Left forelimb (tissue), 1 donor: ENCODE results near the gene MYOM1.
A peak's percentile ranks its signal among the peaks of the same experiment; 100 is the strongest.

Experiments
- DNase-seq: peaks from one replicate; pipeline ENCODE4 v3.0.0-alpha.2; 2018; ENCODE audit warnings: low spot score

Gene MYOM1

DNA sequence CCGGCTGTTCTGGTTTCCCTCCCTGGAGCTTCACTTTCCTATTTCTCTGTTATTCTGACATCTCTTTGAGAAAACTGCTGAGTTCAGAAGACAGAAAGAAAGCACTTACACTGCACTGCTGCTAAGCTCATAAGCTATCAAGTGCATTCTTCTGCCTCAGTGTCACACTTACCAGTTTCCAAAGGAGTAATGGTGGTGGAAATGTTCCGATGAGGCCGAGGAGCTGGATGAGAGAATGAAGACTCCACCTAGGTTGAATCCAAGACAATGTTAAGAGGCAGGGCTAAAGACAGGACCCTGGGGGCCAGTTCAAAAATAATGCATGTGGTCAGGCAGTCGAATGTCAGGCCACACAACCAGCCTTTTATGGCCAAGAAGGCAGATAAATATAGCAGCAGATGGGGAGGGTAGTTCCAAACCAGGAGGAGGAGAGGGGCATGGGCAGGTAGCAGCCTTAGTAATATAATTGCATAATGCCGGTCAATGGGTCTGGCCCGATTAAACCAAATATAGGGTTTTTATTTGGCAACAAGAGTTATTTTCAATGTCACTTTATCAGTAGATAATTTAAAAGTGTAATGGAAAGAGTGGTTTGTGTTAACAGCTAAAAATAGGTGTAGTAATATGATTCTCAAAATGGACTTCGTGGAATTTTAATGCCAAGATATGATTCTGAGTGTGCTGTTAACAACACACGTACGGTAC is at the start of gene MYOM1:
Gene MYOM1 (minus strand): TSS at position 338 of the 705 bp plus-strand sequence. CDS start 4,745 bp downstream, outside the sequence.
- no peak for DNase-seq

DNA sequence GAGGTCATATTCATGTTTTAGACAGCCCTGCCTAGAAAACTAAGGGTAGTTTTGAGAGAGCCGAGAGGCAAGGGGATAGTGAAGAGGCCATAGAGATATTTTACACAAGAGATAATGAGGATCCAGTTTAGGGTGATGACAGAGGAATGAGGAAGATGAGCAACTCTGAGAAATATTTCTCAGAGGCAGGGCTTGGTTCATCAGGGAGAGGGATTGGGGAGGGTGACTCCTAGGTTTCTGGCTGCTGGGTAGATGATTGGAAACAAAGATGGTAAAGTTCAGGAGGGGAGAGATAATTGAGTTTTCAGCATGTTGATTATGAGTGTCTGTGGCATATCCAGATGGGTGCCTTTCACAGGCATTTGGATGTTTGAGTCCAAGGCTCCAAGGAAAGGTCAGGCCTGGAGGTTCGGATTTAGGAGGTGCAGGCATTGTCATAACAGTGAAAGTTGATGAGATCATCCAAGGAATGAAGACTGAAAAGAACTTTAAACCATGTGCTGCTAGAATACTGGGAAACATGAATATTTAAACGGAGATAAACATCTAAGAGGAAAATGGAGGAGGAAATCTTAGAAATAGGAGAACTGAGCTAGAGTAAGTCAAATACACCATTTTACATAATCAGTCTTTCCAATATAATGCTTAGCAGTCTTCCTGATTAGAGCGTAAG is 49.6 kb upstream of the MYOM1 start:
- DNase-seq, result no peak

DNA sequence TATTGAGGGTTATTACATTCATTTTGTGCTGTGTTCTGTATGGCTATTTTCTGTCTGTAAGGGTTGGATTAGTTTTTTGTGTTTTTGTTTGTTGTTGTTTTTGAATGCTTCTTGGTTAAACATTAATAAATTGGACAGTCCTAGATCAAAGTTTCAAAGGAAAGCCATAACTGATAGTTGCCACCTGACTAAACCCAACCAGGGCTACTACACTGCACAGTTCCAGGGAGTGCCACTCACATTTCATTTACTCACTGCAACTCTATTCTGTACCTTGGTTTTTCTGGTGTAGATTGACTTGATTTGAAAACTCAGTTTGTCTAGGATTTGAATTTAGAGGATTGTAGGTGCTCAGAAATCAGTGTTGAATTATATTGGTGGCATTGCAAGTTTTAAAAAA is 48.5 kb upstream of the MYOM1 start:
- no peak for DNase-seq

DNA sequence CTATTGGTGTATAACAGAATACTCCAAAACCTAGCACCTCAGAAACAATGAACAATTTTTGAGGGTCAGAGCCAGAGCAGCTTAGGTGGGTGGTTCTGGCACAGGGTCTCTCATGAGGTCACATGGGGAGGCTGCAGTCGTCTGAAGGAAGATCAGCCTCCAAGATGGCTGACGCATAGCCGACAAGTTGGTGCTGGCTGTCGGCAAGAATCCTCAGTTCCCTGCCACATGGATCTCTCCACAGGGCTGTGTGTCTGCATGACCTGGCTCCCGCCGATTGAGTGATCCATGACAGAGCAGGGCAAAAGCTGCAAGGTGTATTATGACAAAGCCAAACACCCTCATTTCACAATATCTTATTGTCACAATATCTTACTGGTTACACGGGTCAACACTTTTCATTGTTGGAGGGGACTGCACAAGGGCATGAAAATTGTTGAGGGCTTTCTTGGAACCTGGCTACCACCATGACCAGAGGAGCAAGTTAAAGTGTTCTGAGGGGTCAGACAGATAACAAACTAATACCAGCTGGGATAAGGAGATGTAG is 46.4 kb upstream of the MYOM1 start:
- DNase-seq, result no peak

DNA sequence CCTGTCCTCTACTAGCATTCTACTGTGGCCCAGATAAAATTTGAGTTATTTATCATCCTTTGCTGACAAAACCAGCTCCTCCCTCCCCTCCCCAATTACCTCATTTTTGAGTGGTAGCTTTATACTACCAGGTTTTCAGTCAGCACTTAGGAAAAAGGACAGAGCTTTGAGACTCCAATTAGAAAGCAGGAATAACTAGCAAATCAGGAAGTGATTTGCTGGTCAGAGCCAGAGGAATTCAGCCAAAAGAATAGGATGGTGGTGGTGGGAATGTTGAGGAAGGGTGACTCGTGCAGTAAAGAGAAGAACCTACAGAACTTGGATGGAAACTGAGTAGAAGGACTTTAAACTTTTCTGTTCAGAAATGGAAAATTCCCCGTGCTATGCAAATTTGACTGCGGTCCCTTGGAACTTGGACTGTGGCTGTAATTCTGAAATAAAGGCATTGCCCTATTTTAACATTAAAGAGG is 45.8 kb upstream of the MYOM1 start:
- no peak for DNase-seq

DNA sequence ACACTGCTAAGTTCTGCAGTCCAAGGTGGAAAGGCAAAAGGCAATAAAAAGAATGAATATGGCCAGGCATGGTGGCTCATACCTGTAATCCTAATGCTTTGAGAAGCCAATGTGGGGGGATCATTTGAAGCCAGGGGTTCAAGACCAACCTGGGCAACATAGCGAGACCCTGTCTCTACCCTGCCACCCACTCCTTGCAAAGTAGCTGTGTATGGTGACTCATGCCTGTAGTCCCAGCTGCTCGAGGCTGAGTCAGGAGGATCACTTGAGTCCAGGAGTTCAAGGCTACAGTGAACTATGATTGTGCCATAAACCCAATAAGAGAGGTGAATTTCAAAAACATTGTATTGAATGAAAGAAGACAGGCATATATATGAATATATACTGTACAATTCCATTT is 44.6 kb upstream of the MYOM1 start:
- no peak for DNase-seq

DNA sequence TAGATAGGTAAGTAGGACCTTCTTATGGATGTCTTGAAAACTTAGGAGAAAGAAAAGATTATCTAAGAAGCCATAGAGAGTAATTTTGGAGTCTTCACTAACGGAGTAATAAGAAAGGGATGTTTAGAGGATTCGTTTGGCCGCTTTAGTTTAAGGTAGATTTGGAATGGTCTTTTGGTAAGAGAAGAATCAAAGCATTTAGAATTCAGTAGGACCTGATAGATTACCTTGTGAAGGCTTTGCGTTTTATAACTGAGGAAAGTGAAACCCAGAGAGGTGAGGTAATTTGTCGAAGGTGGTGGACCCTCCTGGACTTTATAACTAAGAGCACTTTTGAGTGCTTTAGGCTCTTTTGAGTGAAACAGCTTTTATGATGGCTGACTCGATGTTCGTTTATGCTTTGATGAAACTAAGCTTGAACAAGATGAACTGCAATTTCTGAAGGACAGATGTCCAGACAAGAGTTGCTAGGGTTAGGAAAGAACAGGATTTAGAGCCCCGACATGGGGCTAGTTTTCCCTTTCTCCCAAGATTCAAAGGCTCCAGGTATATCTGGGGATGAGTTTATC is 43.4 kb upstream of the MYOM1 start:
- no peak for DNase-seq

DNA sequence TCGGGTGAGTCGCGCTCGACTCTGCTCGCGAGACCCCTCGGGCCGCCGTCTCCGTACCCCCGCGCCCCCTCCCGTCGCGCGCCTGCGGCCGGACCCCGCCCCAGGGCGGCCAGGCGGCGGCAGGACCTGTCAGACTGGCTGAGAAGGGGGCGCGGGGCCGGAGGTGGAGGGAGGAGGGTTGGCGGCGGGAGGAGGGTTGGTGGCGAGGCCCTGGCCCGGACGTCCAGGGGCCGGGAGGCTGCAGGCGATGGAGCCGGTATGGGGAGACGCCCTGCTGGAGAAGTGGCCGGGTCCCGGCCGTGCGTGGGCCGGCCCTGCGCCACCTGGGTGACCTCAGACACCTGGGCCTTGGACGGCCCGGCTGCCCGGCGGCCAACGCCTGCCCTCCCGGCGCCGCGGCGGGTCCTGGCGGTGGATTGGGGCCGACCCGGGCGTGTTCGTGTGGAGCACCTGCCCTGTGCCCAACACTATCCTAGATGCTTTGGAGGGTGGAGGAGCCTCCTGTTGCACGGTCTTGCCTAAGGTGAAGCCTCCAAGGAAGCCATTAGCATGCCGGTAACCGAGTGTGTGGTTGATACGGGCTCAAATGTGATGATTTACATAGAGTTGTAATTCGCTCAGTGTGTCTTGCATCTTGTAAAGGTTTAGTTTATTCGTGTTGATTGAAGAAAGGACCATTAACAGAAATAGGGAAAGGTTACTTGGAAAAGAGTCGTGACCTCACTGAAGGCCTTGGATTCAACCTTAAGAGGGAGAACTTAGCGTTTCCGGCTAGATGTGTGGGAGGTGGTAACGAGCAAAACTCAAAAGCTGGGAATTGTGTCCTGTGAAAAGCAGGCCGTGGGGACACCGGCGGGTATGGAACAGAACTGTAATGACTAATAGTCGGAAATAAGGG is 42.7 kb upstream of the MYOM1 start:
- peak; percentile 68 for DNase-seq

DNA sequence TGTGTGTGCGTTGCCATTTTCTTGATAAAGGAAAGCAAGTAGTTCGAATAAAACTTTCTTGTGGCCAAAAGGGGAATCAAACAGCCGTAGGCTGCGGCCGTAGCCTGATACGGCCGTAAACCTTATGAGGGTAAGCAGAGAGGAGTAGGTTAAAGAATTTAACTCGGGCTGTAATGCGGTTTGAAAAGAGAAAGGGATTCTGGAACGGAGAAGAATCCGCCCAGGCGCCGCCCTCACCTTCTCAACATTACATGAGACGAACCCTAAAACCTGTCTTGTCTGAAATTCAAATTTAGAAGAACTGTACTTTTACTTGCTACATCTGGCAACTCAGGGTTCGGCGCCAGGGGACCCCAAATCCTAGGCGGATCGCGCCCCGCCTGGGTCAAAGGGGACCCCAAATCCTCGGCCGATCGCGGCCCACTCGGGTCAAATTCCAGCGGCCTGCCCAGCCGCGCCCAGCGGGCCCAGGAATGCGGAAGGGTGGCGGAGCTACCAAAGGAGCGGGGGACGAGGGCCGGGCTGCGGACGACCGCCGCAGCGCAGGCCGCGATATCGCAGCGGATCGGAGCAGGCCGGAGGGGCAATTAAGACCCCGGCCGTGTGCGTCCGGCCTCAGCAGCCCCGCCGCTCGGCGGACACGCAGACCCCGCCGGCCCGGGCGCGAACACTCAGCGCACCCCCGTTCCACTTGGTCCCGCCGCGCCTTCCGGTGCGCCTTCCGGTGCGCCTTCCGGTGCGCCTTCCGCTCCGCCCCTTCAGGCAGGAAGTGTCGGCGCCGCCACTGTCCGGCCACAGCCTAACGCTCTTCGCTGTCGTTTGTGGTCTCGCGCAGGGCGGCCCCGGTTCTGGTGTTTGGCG is 41.8 kb upstream of the MYOM1 start, which contains the start of gene MYL12B:
Gene MYL12B (plus strand): TSS at position 761 of the 861 bp plus-strand sequence. CDS start 10,766 bp downstream, outside the sequence.
- DNase-seq, result peak; percentile 90

DNA sequence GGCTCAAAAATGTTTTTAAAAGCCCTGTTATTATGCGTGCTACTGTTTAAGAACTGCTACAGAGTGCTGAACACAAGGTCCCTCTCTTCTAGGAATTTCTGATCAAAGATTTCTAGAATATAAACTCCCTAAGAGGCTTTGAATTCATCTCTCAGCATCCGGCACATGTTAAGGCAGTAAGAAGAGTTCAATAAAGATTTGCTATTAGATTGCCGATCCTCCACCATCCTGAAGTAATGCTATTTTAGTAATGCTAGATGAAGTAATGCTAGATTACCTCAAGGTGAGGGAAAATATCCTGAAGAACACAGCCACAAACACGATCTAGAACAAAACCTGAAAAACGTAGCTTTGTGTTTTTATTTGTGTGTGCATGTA is 41.2 kb upstream of the MYOM1 start:
- DNase-seq, result no peak

DNA sequence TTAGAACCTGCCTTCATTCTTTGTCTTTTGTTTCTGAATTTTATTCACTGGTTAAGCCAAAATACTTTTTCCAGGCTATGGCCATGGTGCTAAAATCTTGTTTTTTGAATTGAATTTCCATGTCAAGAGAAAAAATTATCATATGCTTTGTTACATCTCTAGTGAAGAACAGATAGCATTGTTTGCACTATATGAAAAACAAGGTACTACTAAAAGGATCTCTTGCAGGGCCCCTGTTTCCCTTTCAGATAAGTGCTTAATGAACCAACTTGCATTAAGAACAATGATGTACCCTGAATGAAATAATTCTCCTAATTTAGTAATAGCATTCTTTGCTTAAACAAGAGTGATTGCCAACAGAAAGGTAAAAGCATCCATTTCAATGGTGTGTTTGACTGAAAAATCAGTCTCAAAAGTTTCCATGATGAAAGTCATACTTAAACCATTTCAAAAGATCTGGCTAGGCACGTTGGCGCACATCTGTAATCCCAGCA is 37.9 kb upstream of the MYOM1 start:
- no peak for DNase-seq

DNA sequence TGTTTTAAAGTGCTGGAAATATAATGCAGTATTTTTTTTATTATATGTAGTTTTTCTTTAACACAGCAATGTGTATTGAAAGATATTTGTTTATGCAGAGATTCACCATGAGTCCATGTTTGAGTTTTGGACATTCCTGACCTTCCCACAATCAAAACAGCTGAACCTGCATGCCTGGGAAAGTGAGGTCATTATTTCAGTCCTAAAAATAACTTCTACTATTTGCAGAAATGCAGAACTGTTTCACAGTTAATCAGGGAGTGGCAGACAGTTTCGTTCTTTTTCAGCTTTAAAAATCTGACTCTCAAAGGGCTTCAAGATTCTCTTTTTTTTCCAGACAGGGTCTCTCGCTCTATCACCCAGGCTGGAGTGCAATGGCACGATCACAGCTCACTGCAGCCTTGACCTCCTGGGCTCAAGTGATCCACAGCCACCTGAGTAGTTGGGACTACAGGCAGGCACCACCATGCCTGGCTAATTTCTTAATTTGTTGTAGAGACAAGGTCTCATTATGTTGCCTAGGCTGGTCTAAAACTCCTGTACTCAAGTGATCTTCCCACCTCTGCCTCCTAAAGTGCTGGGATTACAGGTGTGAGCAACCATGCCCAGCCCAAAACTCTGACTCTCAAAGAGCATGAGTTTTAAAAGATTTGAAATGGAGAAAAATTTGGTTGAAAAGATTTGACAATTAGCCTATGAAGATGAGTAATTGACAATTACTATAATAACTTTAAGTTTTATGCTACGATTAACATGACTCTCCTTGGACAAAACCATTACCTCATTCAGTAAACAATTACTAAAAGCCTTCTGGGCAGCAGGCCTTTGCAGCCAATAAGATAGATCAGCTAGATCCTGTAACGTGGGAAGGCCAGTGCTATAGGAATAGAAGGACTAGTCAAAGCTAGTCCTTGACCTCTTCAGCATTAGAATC is 37.2 kb upstream of the MYOM1 start:
- DNase-seq, result no peak

DNA sequence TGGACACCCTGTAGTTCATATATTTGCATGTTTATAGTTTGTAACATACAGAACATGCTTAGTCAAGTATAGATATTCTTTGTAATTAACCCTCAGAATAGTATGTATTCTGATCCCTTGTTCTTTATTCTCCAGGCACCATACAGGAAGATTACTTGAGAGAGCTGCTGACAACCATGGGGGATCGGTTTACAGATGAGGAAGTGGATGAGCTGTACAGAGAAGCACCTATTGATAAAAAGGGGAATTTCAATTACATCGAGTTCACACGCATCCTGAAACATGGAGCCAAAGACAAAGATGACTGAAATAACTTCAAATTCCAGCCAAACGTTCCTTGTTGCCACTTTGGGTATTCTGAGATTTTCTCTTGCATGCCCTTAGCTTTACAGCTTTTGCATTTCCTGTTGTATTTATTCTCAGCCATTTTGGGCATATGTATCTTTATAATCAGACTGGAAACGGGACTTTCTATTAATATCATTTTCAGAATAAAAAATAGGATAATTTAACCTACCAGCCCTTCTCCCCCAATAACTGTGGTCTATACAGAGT is 35.9 kb upstream of the MYOM1 start:
- no peak for DNase-seq

DNA sequence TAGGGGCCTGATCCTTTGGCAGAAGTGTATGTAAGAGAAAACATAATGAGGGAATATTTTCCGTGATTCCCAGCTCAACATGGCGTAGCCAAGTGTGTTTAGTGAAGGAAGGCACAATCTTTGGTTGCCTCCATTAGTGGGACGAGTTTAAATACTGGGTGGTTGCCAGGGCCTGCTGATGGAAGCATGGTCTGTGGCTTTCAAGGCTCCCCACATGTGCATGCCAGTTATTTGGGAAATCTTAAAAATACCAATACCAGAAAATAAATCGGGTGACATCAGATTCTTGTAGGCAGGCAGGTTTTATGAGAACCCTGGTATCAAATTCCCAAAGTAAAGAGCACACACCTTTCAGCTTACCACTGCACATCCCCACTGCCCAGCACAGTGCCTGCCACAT is 35.0 kb upstream of the MYOM1 start:
- no peak for DNase-seq

DNA sequence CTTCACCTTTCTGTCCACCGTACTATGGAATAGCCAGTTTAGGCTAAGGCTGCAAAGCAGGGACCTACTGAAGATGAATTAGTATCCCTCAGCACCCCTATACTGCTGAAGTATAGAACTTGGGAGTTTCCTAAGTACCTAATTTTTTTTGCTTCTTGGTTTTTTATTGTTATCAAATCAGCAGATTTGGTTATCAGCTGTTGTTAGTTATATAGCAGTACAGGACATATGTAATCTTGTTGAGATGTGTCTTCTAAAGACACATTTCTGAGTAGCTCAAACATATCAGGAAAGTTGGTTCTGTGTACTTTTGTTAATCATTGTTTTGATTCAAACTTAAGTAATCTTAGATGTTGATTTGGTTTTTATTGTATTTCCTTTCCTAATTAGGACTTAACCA is 33.1 kb upstream of the MYOM1 start:
- no peak for DNase-seq

DNA sequence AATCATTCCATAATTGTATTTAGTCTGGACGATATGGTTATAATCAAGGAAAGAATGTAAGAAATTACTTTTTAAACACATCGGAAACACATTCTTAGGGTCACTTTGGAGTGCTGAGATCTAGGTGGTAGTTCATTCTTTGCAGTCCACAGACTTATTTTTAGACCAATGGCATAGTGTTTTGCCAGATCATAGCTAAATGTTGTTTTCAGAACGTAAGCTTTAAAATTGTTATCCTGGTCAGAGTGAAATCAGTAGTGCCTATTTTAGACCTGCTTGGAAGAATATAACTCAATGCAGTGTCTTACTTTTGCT is 32.2 kb upstream of the MYOM1 start:
- no peak for DNase-seq

DNA sequence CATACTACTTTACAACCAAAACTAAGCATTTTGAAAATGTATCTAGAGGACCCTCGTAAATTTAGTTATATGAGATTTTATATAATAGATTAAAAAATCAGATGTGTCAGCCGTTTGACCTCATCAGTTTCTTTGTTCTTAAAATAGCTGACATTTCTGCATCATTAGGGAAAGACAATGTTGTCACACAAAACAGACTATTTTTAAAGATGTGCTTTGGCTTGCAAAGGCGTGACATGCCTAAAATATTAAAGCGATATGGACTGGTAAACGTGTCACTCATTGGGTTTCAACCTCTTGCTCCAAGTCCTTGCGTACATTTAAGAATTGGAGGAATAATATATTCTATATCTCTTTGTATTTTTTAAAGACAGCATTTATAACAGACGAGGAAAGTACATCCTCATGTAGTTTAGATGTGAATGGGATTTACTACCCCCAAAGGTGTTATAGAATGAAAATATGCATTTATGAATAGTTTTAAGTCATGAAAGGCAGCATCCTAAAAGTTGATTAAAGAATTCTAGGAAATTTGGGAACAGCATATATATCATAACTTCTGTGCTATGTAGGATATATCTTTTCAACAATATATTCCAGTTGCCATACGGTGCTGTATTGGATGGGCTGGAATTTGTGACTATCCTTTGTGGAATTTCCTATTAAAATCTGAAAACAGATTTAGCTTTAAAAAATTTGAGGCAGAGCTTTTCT is 31.6 kb upstream of the MYOM1 start:
- DNase-seq, result no peak

DNA sequence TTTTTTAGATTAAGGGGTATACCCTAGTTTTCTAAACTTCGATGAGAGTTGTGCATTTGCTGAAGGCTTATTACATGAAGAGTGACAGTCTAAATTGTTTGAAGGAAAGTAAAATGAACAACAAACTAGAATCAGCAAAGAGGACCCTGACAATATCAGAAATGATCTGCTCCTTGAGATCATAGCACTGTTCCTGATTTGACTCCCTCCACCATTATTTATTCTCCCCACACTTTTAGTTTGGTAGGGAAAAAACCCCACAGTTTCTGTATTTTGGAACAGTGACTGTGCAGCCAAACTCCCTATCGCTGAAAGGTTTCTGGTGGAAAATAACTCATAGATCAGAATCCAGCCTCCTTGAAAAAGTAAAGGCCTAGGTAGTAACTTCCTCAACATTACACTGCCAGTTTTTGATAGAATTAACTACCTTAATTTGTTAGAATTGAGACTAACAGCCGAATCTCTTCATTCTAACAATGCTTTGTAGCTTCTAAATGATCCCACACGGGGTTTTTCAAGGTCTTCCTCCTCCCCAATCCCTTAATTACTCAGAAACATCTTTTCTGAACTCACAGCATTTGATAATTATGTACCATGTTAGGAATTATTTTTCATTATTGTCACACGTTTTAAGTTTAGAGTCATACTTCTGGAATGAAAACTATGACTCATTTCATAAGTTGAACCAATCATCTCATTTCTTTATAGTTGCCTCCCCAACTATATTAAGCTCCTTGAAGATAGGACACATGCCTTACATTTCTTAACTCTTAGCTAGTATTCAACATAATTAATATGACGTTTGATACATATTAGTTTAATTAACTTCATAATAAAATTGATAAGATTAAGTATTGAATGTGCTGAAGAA is 30.7 kb upstream of the MYOM1 start:
- DNase-seq, result no peak
